Measurements from ENCODE around the gene RIOK1.

RIOK1 gene

GRCh38 chr6:7367408-7367807, 22.2 kb upstream of the RIOK1 start:
- DNase-seq (ENCODE audit: low spot score), result no peak
- Histone ChIP-seq H3K4me3 (no peak overlapping the region), H3K27ac (no peak overlapping the region)
- TF ChIP-seq CTCF (IDR thresholded peaks at IDR 0.05), result no peak

GRCh38 chr6:7373739-7374138, 15.9 kb upstream of the RIOK1 start:
- Histone ChIP-seq H3K27ac (no peak overlapping the region), H3K4me3 (no peak overlapping the region)
- no peak for TF ChIP-seq CTCF (IDR thresholded peaks at IDR 0.05)
- no peak for DNase-seq (ENCODE audit: low spot score)

DNA sequence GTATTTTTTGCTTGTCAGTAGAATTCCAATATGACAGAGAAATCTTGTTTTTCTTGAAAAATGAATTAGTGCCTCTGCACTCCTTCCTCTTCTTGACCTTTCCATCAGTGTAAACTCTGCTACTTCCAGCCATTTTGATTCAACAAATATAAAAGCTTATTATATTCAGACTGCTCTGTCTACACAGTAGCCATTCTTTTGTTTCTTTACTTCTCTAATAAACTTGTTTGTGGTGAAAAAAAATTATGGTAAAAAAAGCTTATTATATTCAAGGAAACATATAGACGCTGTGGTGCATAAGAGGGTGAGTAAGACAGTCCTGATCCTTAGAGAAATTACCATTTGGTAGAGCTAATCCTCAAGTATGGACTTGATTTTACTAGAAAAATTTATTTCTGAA, 11.6 kb upstream of the RIOK1 start:
- no peak overlapping the region for H3K27ac ChIP-seq
- DNase-seq (ENCODE audit: low spot score), result no peak
- no peak for TF ChIP-seq CTCF (IDR thresholded peaks at IDR 0.05)
- H3K4me3 ChIP-seq, result no peak overlapping the region

- Histone ChIP-seq H3K27ac (no peak overlapping the region), H3K4me3 (no peak overlapping the region)
- no peak for DNase-seq (ENCODE audit: low spot score)
- TF ChIP-seq CTCF (IDR thresholded peaks at IDR 0.05), result no peak
These were observed 10.9 kb upstream of the RIOK1 start for GRCh38 chr6:7378740-7379139.

- Histone ChIP-seq H3K27ac (no peak overlapping the region), H3K4me3 (no peak overlapping the region)
- DNase-seq (ENCODE audit: low spot score), result no peak
- TF ChIP-seq CTCF (IDR thresholded peaks at IDR 0.05), result no peak
These were observed 8.5 kb upstream of the RIOK1 start for GRCh38 chr6:7381092-7381491.

- Histone ChIP-seq H3K27ac (peak overlapping the region; percentile 90 to 91), H3K4me3 (peak overlapping the region; percentile 80)
- no peak for TF ChIP-seq CTCF (IDR thresholded peaks at IDR 0.05)
- DNase-seq (ENCODE audit: low spot score), result no peak
These were observed 502 bp upstream of the RIOK1 start for GRCh38 chr6:7389162-7389450.

GRCh38 chr6:7390226-7390878, 744 bp downstream of the RIOK1 start:
- Histone ChIP-seq H3K27ac (peak overlapping the region; percentile 90 to 91), H3K4me3 (peak overlapping the region; percentile 80)
- no peak for DNase-seq (ENCODE audit: low spot score)
- TF ChIP-seq CTCF (IDR thresholded peaks at IDR 0.05), result no peak
